Naive thymus-derived CD4-positive, alpha-beta T cell (primary cell): ENCODE measurements around the gene ADRM1. TPM values are rescaled to one million over a fixed set of nuclear protein-coding genes. Genes with fewer than 3 reads are reported as not detected.

ENCODE experiments used
- ATAC-seq: fragments of 150-1000 bp; cut with Tn5 transposase; 2 replicates; pipeline ENCODE4 v1.10.0; 2021; ENCODE audit warnings: mild to moderate bottlenecking, moderate library complexity
- CTCF ChIA-PET: fragments of 350-600 bp; sonication (Branson Sonifier 250); formaldehyde crosslinking; loops from one replicate; lab custom pipeline; 2021; ENCODE audit warnings: antibody characterized with exemption; lab: Charles Lee
- POLR2A ChIA-PET: fragments of 350-600 bp; sonication (Branson Sonifier 250); formaldehyde crosslinking; loops from one replicate; lab custom pipeline; 2021; ENCODE audit warnings: antibody characterized with exemption, inconsistent platforms; lab: Charles Lee
- DNase-seq, 9 donors: peaks; one replicate each; pipeline versions ENCODE4 v3.0.0 to v3.0.0-alpha.2; 2020 to 2022; ENCODE audit warnings: mixed read lengths in 1 of 9
- H3K27ac ChIP-seq: one replicate; pipeline ENCODE4 v1.7.0; 2013; ENCODE audit warnings: mild to moderate bottlenecking, low read depth, low read length, moderate library complexity
- H3K27me3 ChIP-seq, 2 donors: one replicate each; pipeline ENCODE4 v1.7.0; 2013; ENCODE audit warnings: low read length in 2 of 2, mild to moderate bottlenecking in 2 of 2, moderate library complexity in 2 of 2; ENCODE audit not compliant: control insufficient read depth in 2 of 2, insufficient read depth in 2 of 2
- H3K36me3 ChIP-seq, 3 experiments: 1 replicate in 2 of 3; 2 replicates in 1 of 3; pipeline ENCODE4 v1.7.0; 2013; ENCODE audit warnings: low read length in 3 of 3, mild to moderate bottlenecking in 3 of 3, moderate library complexity in 1 of 3; ENCODE audit not compliant: insufficient read depth in 3 of 3, control insufficient read depth in 2 of 3
- H3K4me1 ChIP-seq, 2 donors: one replicate each; pipeline ENCODE4 v1.7.0; 2013; ENCODE audit warnings: low read length in 2 of 2, mild to moderate bottlenecking in 2 of 2, moderate library complexity in 1 of 2; ENCODE audit not compliant: control insufficient read depth in 2 of 2, insufficient read depth in 2 of 2
- H3K4me3 ChIP-seq: 2 replicates; pipeline ENCODE4 v1.7.0; 2013; ENCODE audit warnings: mild to moderate bottlenecking, low read length
- H3K9me3 ChIP-seq, 3 experiments: 1 replicate in 2 of 3; 2 replicates in 1 of 3; pipeline ENCODE4 v1.7.0; 2013; ENCODE audit warnings: low read length in 3 of 3; ENCODE audit not compliant: control insufficient read depth in 2 of 3
- H3K27ac Mint-ChIP-seq, 9 donors: one replicate each; pipeline ENCODE4 v1.8.0; 2020 to 2022; ENCODE audit warnings: mixed read lengths in 9 of 9, mild to moderate bottlenecking in 8 of 9, moderate library complexity in 5 of 9, inconsistent platforms in 2 of 9
- H3K27me3 Mint-ChIP-seq, 5 donors: one replicate each; pipeline ENCODE4 v1.8.0; 2021 to 2022; ENCODE audit warnings: mixed read lengths in 5 of 5, mild to moderate bottlenecking in 1 of 5
- H3K36me3 Mint-ChIP-seq, 5 donors: one replicate each; pipeline ENCODE4 v1.8.0; 2020 to 2022; ENCODE audit warnings: mixed read lengths in 5 of 5, mild to moderate bottlenecking in 3 of 5, inconsistent platforms in 1 of 5
- H3K4me1 Mint-ChIP-seq, 7 donors: one replicate each; pipeline ENCODE4 v1.8.0; 2020 to 2022; ENCODE audit warnings: mixed read lengths in 7 of 7, mild to moderate bottlenecking in 3 of 7, inconsistent platforms in 1 of 7
- H3K4me3 Mint-ChIP-seq, 10 donors: one replicate each; pipeline ENCODE4 v1.8.0; 2020 to 2022; ENCODE audit warnings: mild to moderate bottlenecking in 10 of 10, mixed read lengths in 10 of 10, moderate library complexity in 6 of 10, inconsistent platforms in 2 of 10
- H3K9me3 Mint-ChIP-seq, 11 donors: one replicate each; pipeline ENCODE4 v1.8.0; 2020 to 2022; ENCODE audit warnings: mixed read lengths in 11 of 11, mild to moderate bottlenecking in 4 of 11, inconsistent platforms in 1 of 11, moderate library complexity in 1 of 11
- intact Hi-C, 2 donors: fragments of 100-400 bp; cut with micrococcal nuclease; formaldehyde crosslinking; loops; one replicate each; pipeline ENCODE4 v1.15.1; 2023
- microRNA-seq: library from miRNA; unstranded; fragments of <30 nt; microRNA quantifications from one replicate; pipeline ENCODE4 v1.2.0, GENCODE V29; 2022; ENCODE audit warnings: borderline microRNAs expressed
- polyA plus RNA-seq, 2 donors: library from polyadenylated mRNA; unstranded; fragments of 300-500 nt; fragmentation: Illumina TruSeq; gene quantifications; one replicate each; pipeline ENCODE4 v1.2.3, GENCODE V29; 2021
- total RNA-seq, 6 experiments: library from RNA in 5 of 6; stranded (reverse) in 5 of 6; gene quantifications; 1 replicate in 5 of 6; 2 replicates in 1 of 6; pipeline ENCODE4 v1.2.3 and lab custom pipeline; 2021 to 2026

ADRM1 gene
- total and polyA plus RNA-seq, 7 experiments from 2014 or later, result 51.3 to 117 (median 56.1) TPM

- ATAC-seq, result no peak
- no peaks in the 10 kb centered on the region for H3K27me3 Mint-ChIP-seq
- no peak overlapping the region for H3K27ac ChIP-seq
- no peaks in the 10 kb centered on the region for H3K4me1 ChIP-seq
- H3K36me3 Mint-ChIP-seq, result no peaks in the 10 kb centered on the region
- no peaks in the 10 kb centered on the region for H3K9me3 Mint-ChIP-seq
- no peaks in the 10 kb centered on the region for H3K9me3 ChIP-seq
- H3K27me3 ChIP-seq, result no peaks in the 10 kb centered on the region
- H3K4me1 Mint-ChIP-seq, result no peaks in the 10 kb centered on the region
- POLR2A ChIA-PET, result no interaction called here
- no peaks in the 10 kb centered on the region for H3K36me3 ChIP-seq
- intact Hi-C loops, result no loop called here
- CTCF ChIA-PET, result no interaction called here
- H3K4me3 Mint-ChIP-seq, result no peak overlapping the region
- no peak overlapping the region for H3K4me3 ChIP-seq
- DNase-seq, result peak in 1 of 9 donors; percentile 4
- no peak overlapping the region for H3K27ac Mint-ChIP-seq
Observed at GRCh38 chr20:62356589-62357186, 53.9 kb downstream of the ADRM1 start.

GRCh38 chr20:62357187-62357667 is 54.4 kb downstream of the ADRM1 start:
- H3K4me3 ChIP-seq, result no peak overlapping the region
- no peaks in the 10 kb centered on the region for H3K4me1 ChIP-seq
- no peak for DNase-seq
- Mint-ChIP-seq H3K4me1 (no peaks in the 10 kb centered on the region), H3K4me3 (no peak overlapping the region), H3K27me3 (no peaks in the 10 kb centered on the region), H3K9me3 (no peaks in the 10 kb centered on the region), H3K36me3 (no peaks in the 10 kb centered on the region), H3K27ac (no peak overlapping the region)
- ChIA-PET CTCF (no interaction called here), POLR2A (no interaction called here)
- no peak overlapping the region for H3K27ac ChIP-seq
- no peaks in the 10 kb centered on the region for H3K9me3 ChIP-seq
- no peaks in the 10 kb centered on the region for H3K36me3 ChIP-seq
- no peak for ATAC-seq
- no peaks in the 10 kb centered on the region for H3K27me3 ChIP-seq
- intact Hi-C loops, result no loop called here

- POLR2A ChIA-PET, result no interaction called here
- Mint-ChIP-seq H3K4me1 (no peaks in the 10 kb centered on the region), H3K4me3 (no peak overlapping the region)
Observed at GRCh38 chr20:62357681-62358080, 54.9 kb downstream of the ADRM1 start.

More at GRCh38 chr20:62357681-62358080, 54.9 kb downstream of the ADRM1 start:
- Histone ChIP-seq H3K36me3 (no peaks in the 10 kb centered on the region), H3K4me3 (no peak overlapping the region), H3K9me3 (no peaks in the 10 kb centered on the region), H3K4me1 (no peaks in the 10 kb centered on the region), H3K27me3 (no peaks in the 10 kb centered on the region), H3K27ac (no peak overlapping the region)
- H3K27ac Mint-ChIP-seq, result no peak overlapping the region
- DNase-seq (no peak), ATAC-seq (no peak)
- no peaks in the 10 kb centered on the region for H3K9me3 Mint-ChIP-seq
- intact Hi-C loops, result no loop called here
- CTCF ChIA-PET, result no interaction called here
- peaks cover 0 to 2% (median 0%) of the 10 kb centered on the region in 5 donors for H3K27me3 Mint-ChIP-seq
- no peaks in the 10 kb centered on the region for H3K36me3 Mint-ChIP-seq

Small RNAs within 50 kb of the gene (microRNA-seq; reads per million reads assigned to microRNA genes)
- not detected for gene MIR4758

Other genes with a start within 250 kb of the ADRM1 start
- gene TAF4, start 237.1 kb upstream of the ADRM1 start, total RNA-seq, result 10 to 100 TPM; 19.8 to 43.7 (median 23.7) TPM
- 1 to 10 TPM in 1 of 2 donors, under 1 TPM in 1; 0.74 to 2.3 TPM for gene TAF4, start 237.1 kb upstream of the ADRM1 start, polyA plus RNA-seq
- gene LSM14B, start 180.5 kb upstream of the ADRM1 start, total RNA-seq, result 10 to 100 TPM; 39.5 to 61.5 (median 41.9) TPM
- gene LSM14B, start 180.5 kb upstream of the ADRM1 start, polyA plus RNA-seq, result 1 to 10 TPM; 1.4 to 1.9 TPM
- 100 to 1,000 TPM; 125 to 301 (median 165) TPM for gene PSMA7, start 159.6 kb upstream of the ADRM1 start, total RNA-seq
- gene PSMA7, start 159.6 kb upstream of the ADRM1 start, polyA plus RNA-seq, result 100 to 1,000 TPM; 377 to 406 TPM
- gene SS18L1, start 159.2 kb upstream of the ADRM1 start, total RNA-seq, result 10 to 100 TPM; 17.8 to 26.7 (median 22.6) TPM
- under 1 TPM; 0.47 to 0.54 TPM for gene SS18L1, start 159.2 kb upstream of the ADRM1 start, polyA plus RNA-seq
- gene MTG2, start 120.0 kb upstream of the ADRM1 start, total RNA-seq, result 10 to 100 TPM; 20.4 to 51.5 (median 41.8) TPM
- 10 to 100 TPM; 18.2 to 31.8 TPM for gene MTG2, start 120.0 kb upstream of the ADRM1 start, polyA plus RNA-seq
- gene HRH3, start 82.7 kb upstream of the ADRM1 start, total RNA-seq, result not detected
- not detected for gene HRH3, start 82.7 kb upstream of the ADRM1 start, polyA plus RNA-seq
- gene OSBPL2, start 64.5 kb upstream of the ADRM1 start, total RNA-seq, result 10 to 100 TPM; 37.6 to 80.8 (median 69.3) TPM
- 10 to 100 TPM; 14.6 to 23.4 TPM for gene OSBPL2, start 64.5 kb upstream of the ADRM1 start, polyA plus RNA-seq
- 1 to 10 TPM in 1 of 5 experiments, under 1 TPM in 4; 0.05 to 1.3 (median 0.57) TPM for gene LAMA5, start 64.3 kb downstream of the ADRM1 start, total RNA-seq
- not detected for gene LAMA5, start 64.3 kb downstream of the ADRM1 start, polyA plus RNA-seq
- 1,000 to 10,000 TPM; 2,026 to 3,407 (median 3,308) TPM for gene RPS21, start 84.1 kb downstream of the ADRM1 start, total RNA-seq
- 1,000 to 10,000 TPM; 3,163 to 3,458 TPM for gene RPS21, start 84.1 kb downstream of the ADRM1 start, polyA plus RNA-seq
- 10 to 100 TPM in 1 of 5 experiments, 1 to 10 TPM in 4; 4.3 to 16.7 (median 6.3) TPM for gene CABLES2, start 104.3 kb downstream of the ADRM1 start, total RNA-seq
- 1 to 10 TPM in 1 of 2 donors, under 1 TPM in 1; 0.61 to 1.8 TPM for gene CABLES2, start 104.3 kb downstream of the ADRM1 start, polyA plus RNA-seq
- not detected for gene RBBP8NL, start 124.5 kb downstream of the ADRM1 start, total RNA-seq
- not detected for gene RBBP8NL, start 124.5 kb downstream of the ADRM1 start, polyA plus RNA-seq
- not detected for gene GATA5, start 173.0 kb downstream of the ADRM1 start, total RNA-seq
- not detected for gene GATA5, start 173.0 kb downstream of the ADRM1 start, polyA plus RNA-seq